Right lobe of liver (tissue), 6 donors: ENCODE results near the gene KCTD7. TPM values are rescaled to one million over a fixed set of nuclear protein-coding genes. Genes with fewer than 3 reads are reported as not detected.

ENCODE experiments used
- ATAC-seq, 4 donors: fragments of 200-7000 bp; cut with Tn5 transposase; one replicate each; pipeline ENCODE4 v1.9.1; 2020; ENCODE audit warnings: mild to moderate bottlenecking in 4 of 4, moderate library complexity in 4 of 4
- DNase-seq, 3 donors: peaks; one replicate each; pipeline ENCODE4 v3.0.0-alpha.2; 2020
- H3K27ac ChIP-seq, 3 donors: fragments of 200-600 bp; one replicate each; pipeline ENCODE4 v1.8.0; 2022
- H3K27me3 ChIP-seq, 2 donors: fragments of 200-600 bp; one replicate each; pipeline ENCODE4 v1.8.0; 2022
- H3K36me3 ChIP-seq, 4 donors: fragments of 200-600 bp; sonication (generic) in 1 of 4; one replicate each; pipeline versions ENCODE4 v1.5.1 to v1.8.0; 2017 to 2022; ENCODE audit warnings: control low read depth in 1 of 4
- H3K4me1 ChIP-seq, 4 donors: fragments of 200-600 bp; sonication (generic) in 1 of 4; one replicate each; pipeline versions ENCODE4 v1.5.1 to v1.8.0; 2017 to 2022; ENCODE audit warnings: control low read depth in 1 of 4
- H3K4me3 ChIP-seq, 3 donors: fragments of 200-600 bp; one replicate each; pipeline ENCODE4 v1.8.0; 2022
- H3K9me3 ChIP-seq, 4 donors: fragments of 200-600 bp; sonication (generic) in 1 of 4; one replicate each; pipeline versions ENCODE4 v1.5.1 to v1.8.0; 2017 to 2022; ENCODE audit warnings: control low read depth in 1 of 4
- CTCF ChIP-seq, 4 donors: fragments of 200-600 bp in 3 of 4; fragments of 450-650 bp in 1 of 4; IDR thresholded peaks; one replicate each; pipeline versions ENCODE4 v1.5.1 to v1.8.0; 2016 to 2022; ENCODE audit warnings: antibody characterized with exemption in 4 of 4, mild to moderate bottlenecking in 2 of 4
- POLR2A ChIP-seq: fragments of 450-650 bp; IDR thresholded peaks from one replicate; pipeline ENCODE4 v1.6.1; 2017; ENCODE audit warnings: antibody characterized with exemption, mild to moderate bottlenecking
- WGBS: methylation state at CpG from one replicate; pipeline ENCODE4 v1.1.6; 2018; ENCODE audit warnings: low coverage, low lambda C conversion rate; ENCODE audit not compliant: insufficient coverage; ENCODE audit errors: missing lambda C conversion rate; 5-methylcytosine and 5-hydroxymethylcytosine counted together
- intact Hi-C, 2 donors: fragments of 100-400 bp; cut with DNase I; formaldehyde crosslinking; loops; one replicate each; pipeline versions ENCODE4 v1.11.2 to v1.14.1; 2022
- total RNA-seq, 6 experiments: library from RNA; depleted of rRNA in 2 of 6; stranded (reverse); fragments of >200 nt in 2 of 6; fragmentation: NEBNext Ultra II Directional in 3 of 6; extraction: Animal tissue kit (Norgen Biotek cat#: 25700) in 3 of 6; gene quantifications; one replicate each; pipeline versions ENCODE4 v1.1.0 to v1.2.4, GENCODE V29; 2016 to 2023
- donor health status: DM: no; HTN: yes; CAD: no.
- donor health status: DM: no; HTN: no; CAD: no.
- donor health status: DM: no; HTN: no; CAD: no.
- donor health status: DM: no; HTN: yes; CAD: no.
- donor health status: DM: no; HTN: yes; CAD: no.

KCTD7 gene
- total RNA-seq, 6 experiments from 2014 or later, result 1.4 to 5.7 (median 3.9) TPM

GRCh38 chr7:66657798-66658197 is 29.1 kb downstream of the KCTD7 start:
- TF ChIP-seq POLR2A (no peak), CTCF (IDR thresholded peaks at IDR 0.05) (no peak)
- no peak overlapping the region for H3K4me3 ChIP-seq
- H3K9me3 ChIP-seq, result no peaks in the 10 kb centered on the region
- 94% methylated on average over 2 of the region's 2 CpGs for WGBS
- H3K36me3 ChIP-seq, result no peaks in the 10 kb centered on the region
- H3K27me3 ChIP-seq, result no peaks in the 10 kb centered on the region
- H3K4me1 ChIP-seq, result peaks cover 0 to 5% (median 0%) of the 10 kb centered on the region in 4 donors
- no peak overlapping the region for H3K27ac ChIP-seq
- intact Hi-C loops, result no loop called here
- DNase-seq (no peak), ATAC-seq (no peak)

GRCh38 chr7:66662646-66663264 is 34.1 kb downstream of the KCTD7 start:
- DNase-seq, result no peak
- ATAC-seq, result peak in 1 of 4 donors; percentile 9
- no peaks in the 10 kb centered on the region for H3K9me3 ChIP-seq
- TF ChIP-seq POLR2A, result no peak
- no peak for TF ChIP-seq CTCF (IDR thresholded peaks at IDR 0.05)
- H3K4me3 ChIP-seq, result no peak overlapping the region
- intact Hi-C loops, result no loop called here
- WGBS, result 97% methylated on average over 9 of the region's 16 CpGs
- H3K4me1 ChIP-seq, result no peaks in the 10 kb centered on the region
- H3K27me3 ChIP-seq, result no peaks in the 10 kb centered on the region
- no peak overlapping the region for H3K27ac ChIP-seq
- no peaks in the 10 kb centered on the region for H3K36me3 ChIP-seq

- intact Hi-C loops, result no loop called here
Observed at GRCh38 chr7:66664590-66665293, 36.1 kb downstream of the KCTD7 start.

GRCh38 chr7:66666313-66666952 is 37.8 kb downstream of the KCTD7 start:
- Histone ChIP-seq H3K27ac (no peak overlapping the region), H3K36me3 (no peaks in the 10 kb centered on the region), H3K9me3 (no peaks in the 10 kb centered on the region), H3K4me1 (no peaks in the 10 kb centered on the region), H3K27me3 (no peaks in the 10 kb centered on the region), H3K4me3 (no peak overlapping the region)
- TF ChIP-seq CTCF (IDR thresholded peaks at IDR 0.05), result no peak
- TF ChIP-seq POLR2A, result no peak
- intact Hi-C loops, result no loop called here
- ATAC-seq (no peak), DNase-seq (no peak)
- WGBS, result no CpG with 5 or more reads among the region's 8 CpGs

More at GRCh38 chr7:66664590-66665293, 36.1 kb downstream of the KCTD7 start:
- H3K27ac ChIP-seq, result no peak overlapping the region
- H3K27me3 ChIP-seq, result no peaks in the 10 kb centered on the region
- no peak overlapping the region for H3K4me3 ChIP-seq
- H3K9me3 ChIP-seq, result no peaks in the 10 kb centered on the region
- DNase-seq (no peak), ATAC-seq (peak in 2 of 4 donors; percentile 51 to 56)
- H3K4me1 ChIP-seq, result no peaks in the 10 kb centered on the region
- 78% methylated on average over 6 of the region's 24 CpGs for WGBS
- TF ChIP-seq POLR2A (no peak), CTCF (IDR thresholded peaks at IDR 0.05) (no peak)
- H3K36me3 ChIP-seq, result no peaks in the 10 kb centered on the region
